Inferior parietal cortex (tissue), 1 donor: ENCODE results near the gene HAUS1.
"Not testable (repeated sequence)": the region's sequence is repeated elsewhere in the genome, so short reads cannot be mapped to it uniquely, and the experiment has no call there.

Experiments used
- DNase-seq: peaks from one replicate; pipeline ENCODE4 v3.0.0-alpha.2; 2016; ENCODE audit errors: extremely low spot score

Gene HAUS1

DNA sequence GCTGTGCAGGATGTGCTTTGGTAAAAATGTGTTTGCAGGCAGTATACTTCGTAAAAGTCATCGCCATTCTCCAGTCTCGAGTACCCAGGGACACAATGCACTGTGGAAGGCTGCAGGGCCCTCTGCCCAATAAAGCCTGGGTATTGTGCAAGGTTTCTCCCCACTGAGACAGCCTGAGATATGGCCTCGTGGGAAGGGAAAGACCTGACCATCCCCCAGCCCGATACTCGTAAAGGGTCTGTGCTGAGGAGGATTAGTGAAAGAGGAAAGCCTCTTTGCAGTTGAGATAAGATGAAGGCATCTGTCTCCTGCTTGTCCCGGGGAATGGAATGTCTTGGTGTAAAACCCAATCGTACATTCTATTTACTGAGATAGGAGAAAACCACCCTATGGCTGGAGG is 15.7 kb upstream of the HAUS1 start:
- not testable (repeated sequence) for DNase-seq

DNA sequence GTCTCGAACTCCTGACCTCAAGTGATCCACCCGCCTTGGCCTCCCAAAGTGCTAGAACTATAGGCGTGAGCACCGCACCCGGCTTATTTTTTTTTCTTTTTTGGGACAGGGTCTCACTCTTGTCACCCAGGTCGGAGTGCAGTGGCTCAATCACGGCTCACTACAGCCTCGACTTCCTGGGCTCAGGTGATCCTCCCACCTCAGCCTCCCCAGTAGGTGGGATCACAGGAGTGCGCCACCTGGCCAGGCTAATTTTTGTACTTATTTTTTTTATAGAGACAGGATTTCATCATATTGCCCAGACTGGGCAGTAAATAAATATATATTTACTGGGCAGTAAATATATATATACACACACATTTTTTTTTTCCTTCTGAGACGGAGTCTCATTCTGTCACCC is 8.7 kb upstream of the HAUS1 start:
- no peak for DNase-seq

DNA sequence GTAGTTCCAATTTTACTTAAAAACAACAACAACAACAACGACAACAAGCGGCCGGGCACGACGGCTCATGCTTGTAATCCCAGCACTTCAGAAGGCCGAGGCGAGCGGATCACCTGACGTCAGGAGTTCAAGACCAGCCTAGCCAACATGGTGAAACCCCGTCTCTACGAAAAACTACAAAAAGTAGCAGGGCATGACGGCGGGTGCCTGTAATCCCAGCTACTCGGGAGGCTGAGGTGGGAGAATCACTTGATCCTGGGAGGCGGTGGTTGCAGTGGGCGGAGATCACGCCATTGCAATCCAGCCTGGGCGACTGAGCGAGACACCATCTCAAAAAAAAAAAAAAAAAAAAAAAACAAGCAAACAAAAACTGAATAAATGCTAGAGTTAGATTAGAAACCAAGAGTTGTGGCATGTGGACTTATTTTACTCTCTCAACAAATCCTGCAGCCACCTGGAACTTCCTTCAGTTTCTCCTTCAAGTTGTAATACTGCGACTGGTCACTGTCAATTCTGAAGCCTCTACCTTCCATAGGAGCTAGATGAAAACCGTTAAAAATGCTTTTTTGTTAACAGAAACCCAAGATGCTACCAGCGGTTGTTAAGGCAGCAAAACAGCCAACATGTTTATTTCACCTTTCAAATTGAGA is 7.4 kb upstream of the HAUS1 start:
- peak; percentile 9 for DNase-seq

DNA sequence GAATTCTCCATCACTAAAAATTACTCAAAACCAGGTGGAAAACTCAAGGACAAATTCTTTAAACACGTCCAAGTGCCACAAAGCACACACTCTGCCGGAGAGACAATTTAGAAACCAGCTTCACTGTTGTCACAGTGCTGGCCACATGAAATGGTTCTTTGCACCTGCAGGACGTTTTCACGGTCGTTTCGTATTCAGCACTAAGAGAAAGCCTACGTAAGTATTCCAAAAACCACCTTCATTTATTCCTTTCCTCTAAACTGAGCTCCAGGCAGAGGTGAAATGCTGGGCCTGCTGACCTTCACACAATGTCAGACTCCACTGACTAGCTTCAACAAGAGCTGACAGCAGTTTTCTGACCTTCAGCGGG is 6.8 kb upstream of the HAUS1 start:
- DNase-seq, result no peak

DNA sequence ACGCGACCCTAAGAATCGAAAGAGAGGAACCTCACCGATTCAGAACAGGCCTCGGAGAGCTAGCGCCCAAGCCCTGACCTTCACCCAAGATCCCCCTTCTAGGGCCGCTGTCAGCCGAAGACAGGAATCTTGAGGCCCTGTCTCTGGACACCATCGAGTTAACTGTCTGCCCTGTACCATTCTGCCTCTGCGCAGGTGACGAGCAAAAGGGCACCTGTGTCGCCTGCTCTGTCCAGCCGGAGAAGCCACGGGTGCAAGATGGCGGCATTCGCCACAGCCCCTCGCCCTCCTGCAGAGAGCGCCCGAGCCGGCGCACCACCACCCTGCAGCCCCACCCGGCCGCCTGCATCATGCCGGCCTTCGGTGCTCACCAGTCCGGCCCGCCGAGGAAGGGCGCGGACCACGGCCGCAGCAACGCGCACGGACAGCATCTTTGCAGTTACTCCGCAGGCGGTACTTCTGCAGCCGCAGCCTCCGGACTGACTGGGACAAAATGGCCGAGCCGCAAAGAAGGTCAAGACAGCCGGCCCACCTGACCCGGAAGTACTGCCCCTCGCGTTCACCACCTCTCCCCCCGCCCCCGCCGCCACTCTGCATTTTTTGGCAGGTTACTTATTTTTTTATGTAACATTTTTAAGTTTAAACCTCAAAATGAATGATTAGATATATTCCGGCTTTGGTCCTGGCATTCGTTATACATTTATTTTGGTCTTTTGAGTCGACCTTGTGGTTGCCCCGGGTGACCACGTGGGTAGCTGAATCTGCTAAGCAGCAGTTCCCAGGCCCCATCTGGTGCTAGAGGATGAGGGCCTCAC is 6.2 kb upstream of the HAUS1 start, which contains the start of gene ATP5F1A:
Gene ATP5F1A, minus strand, starts transcription at position 496 of the 815 bp plus-strand sequence. Its CDS starts 65 bp downstream, at position 431.
- peak; percentile 87 for DNase-seq

DNA sequence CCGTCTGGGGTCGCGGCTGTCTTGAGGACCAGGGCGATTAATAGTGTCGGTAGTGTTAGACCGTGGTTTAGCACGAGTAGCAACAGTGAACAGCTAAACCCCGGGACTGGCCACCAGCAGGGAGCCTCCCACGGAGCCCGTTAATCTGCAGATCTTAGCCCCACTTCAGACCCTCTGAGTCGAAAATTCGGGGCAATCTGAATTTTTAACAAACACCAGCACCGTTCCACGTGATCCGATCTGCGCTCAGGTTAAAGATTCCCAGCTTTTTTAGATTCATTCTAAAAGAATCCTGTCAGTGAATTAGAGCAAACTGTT is 5.6 kb upstream of the HAUS1 start:
- DNase-seq, result no peak

DNA sequence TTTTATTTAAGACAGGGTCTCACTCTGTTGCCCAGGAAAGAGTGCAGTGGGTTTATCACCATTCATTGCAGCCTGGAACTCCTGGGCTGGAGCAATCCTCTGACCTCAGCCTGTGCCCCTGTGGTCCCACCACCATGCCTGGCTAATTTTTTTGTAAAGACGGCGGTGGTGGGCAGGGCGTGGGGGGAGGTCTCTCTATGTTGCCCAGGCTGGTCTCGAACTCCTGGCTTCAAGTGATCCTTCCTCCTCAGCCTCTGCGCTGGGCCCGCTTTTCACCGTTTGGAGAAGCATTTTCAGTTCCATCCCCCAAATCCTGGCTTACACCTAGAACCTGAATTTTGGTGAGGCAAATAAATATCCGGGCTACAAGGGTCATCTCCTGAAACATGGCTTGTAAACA is 4.7 kb upstream of the HAUS1 start:
- no peak for DNase-seq

DNA sequence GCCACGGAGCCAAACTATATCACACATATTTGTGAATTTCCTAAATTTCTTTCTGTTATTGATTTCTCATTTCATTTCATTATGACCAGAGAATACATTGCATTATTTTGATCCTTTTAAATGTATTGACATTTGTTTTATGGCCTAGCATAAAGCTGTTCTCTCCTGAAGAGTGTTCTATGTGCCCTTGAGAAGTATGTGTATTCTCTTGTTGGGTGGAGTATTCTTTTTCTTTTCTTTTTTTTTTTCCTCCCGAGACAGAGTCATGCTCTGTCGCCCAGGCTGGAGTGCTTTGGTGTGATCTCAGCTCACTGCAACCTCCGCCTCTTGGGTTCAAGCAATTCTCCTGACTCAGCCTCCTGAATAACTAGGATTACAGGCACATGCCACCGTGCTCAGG is 5.2 kb downstream of the HAUS1 start:
- no peak for DNase-seq

DNA sequence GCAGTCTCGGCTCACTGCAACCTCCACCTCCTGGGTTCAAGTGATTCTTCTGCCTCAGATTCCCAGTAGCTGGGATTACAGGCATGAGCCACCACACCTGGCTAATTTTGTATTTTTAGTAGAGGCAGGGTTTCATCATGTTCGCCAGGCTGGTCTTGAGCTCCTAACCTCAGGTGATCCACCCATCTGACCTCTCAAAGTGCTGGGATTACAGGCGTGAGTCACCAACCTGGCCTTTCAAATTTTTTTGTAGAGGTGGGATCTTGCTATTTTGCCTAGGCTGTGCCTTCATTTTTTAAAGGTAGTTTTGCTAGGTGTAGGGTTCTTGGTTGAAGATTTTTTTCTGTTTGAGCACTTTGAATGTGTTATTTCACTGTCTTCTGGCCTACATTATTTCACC is 6.2 kb downstream of the HAUS1 start:
- DNase-seq, result no peak

DNA sequence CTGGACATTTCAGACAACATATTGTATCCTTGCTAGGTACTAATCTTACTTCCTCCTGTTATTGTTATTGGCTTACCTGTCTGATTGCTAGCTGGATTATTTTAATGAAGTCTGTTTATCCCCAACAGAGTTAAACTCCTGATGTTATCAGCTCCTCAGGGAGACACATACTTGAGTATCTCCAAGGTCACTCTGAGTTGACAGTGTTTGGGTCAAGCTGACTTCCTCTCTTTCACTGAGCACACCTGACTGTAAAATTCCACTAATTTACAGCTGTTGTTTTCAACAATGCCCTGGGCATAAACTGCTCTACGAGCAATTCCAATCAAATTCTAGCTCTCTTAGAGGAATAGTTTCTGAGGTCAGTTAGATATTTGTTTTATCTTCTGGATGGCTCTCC is 9.6 kb downstream of the HAUS1 start:
- DNase-seq, result no peak

DNA sequence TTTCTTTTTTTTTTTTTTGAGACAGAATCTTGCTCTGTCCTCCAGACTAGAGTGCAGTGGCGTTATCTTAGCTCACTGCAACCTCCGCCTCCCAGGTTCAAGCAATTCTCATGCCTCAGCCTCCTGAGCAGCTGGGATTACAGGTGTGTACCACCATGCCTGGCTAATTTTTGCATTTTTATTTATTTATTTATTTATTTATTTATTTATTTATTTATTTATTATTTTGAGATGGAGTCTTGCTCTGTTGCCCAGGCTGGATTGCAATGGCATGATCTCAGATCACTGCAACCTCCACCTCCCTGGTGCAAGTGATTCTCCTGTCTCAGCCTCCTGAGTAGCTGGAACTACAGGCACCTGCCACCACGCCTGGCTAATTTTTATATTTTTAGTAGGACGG is 22.4 kb downstream of the HAUS1 start:
- DNase-seq, result not testable (repeated sequence)

DNA sequence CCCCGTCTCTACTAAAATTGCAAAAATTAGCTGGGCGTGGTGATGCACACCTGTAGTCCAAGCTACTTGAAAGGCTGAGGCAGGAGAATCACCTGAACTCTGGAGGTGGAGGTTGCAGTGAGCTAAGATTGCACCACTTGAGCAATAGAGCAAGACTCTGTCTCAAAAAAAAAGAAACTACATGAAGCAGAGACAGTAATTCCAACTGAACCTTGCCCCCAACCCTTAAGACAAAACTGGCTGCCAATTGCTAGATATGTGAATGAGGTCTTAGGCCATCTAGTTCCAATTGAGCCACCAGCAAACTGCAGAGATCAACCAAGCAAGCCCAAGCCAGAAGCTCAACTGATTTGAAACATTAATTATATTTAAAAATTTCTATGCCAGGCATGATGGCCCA is 25.9 kb downstream of the HAUS1 start:
- DNase-seq, result no peak

DNA sequence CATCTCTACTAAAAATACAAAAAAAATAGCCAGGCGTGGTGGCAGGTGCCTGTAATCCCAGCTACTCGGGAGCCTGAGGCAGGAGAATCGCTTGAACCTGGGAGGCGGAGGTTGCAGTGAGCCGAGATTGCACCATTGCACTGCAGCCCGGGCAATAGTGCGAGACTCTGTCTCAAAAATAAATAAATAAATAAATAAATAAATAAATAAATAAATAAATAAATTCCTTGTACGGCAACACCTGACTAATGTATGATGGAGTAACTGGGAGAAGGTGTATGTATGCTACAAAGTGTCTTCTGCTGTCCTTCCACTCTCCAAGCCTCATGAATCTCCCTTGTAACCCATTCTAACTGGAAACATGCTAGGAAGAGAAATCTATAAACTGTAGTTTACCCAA is 26.4 kb downstream of the HAUS1 start:
- not testable (repeated sequence) for DNase-seq

DNA sequence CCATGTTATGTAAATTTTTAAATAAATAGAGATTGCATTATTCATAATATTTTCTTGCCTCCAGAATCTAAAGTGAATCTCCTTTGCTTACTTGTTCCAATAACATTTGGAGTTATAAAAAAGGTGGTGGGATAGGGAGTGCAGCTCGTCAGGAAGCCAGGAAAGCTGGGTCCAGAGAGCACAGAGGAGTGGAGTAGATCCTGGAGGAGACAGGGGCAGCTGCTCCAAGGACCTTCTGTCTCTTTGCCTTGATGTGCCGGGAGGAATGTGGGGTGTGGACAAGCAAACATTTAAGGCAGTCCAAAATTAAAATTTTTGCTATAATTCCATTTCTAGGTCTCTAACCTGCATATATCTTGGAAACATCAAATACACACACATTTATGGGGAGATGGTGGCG is 29.3 kb downstream of the HAUS1 start:
- no peak for DNase-seq

DNA sequence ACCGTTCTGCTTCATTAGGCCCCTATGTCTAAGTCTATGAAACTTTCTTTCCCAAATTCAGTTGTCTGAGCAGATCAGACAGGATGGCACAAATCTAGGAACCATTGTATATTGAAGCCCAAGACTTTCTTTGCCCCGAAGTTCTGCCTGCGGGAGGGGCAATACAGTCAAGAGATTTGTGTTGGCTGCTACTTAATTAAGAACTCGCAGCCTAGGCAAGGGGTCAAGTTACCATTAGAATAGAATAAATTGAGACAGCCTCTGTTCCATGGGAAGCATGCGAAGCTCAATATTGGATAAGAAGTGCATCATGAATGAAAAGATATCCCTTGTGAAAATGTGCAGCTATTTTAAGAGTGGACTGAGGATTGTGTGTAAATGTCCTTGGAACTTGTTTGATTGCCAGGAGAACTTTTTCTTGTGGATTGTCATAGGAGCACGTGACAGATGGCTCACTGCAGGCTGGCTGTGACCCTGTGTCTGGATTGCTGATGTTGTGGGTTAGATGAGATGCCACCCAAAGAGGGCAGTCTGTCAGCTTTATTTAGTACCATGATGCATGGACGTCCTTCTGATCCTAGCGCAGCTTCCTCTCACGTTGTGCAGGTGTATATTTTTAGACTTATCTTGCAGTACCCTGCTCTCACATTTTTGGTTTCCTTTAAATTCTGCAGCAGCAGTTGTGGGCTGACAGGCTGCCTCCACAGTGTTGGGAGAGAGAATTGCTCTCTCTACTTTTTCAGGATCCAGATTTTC is 30.9 kb downstream of the HAUS1 start:
- DNase-seq, result peak; percentile 49

DNA sequence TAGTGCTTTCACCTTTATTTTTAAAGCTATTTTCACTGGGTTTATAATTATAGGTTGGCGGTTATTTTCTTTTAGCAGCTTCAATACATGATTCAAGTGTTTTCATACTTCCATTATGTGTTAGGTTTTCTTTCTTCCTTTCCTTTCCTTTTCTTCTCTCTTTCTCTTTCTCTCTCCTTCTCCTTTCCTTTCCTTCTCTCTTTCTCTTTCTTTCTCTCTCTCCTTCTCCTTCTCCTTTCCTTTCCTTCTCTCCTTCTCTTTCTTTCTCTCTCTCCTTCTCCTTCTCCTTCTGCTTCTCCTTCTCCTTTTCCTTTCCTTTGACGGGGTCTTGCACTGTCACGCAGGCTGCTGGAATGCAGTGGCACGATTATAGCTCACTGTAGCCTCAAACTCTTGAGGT is 36.0 kb downstream of the HAUS1 start:
- no peak for DNase-seq

DNA sequence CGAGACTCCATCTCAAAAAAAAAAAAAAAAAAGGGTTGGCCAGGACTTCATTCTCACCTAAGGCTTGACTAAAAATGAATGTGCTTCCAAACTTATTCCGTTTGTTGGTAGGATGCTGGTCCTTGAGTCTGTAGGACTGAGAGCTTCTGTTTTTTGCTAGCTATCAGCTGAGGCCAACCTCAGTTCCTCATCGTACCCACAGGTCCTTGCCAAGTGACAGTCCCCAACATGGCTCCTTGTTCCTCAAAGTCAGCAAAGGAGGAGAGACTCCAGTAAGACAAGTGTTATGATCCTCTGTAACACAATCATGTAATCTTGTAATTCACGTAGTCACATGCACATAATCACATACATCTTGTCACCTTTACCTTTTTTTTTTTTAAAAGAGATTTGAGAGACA is 37.0 kb downstream of the HAUS1 start:
- DNase-seq, result no peak

DNA sequence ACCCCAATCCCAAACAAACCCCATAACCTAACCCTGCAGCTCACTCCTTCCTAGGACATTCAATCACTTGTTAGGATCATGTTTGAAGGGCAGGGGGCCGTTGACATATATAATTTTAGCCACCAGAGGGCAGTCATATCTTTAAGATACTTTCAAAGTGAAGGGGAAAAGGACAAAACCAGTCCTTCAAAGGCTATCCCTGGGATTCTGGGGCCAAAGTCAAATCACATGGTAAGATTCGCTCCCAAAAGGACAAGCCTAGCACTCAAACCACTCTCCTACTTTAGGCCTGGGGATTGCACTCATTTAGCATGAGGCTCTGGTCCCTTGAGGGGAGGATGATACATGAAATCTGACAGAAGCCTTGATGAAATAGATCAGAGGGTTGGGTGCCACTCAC is 44.6 kb downstream of the HAUS1 start:
- peak; percentile 74 for DNase-seq

DNA sequence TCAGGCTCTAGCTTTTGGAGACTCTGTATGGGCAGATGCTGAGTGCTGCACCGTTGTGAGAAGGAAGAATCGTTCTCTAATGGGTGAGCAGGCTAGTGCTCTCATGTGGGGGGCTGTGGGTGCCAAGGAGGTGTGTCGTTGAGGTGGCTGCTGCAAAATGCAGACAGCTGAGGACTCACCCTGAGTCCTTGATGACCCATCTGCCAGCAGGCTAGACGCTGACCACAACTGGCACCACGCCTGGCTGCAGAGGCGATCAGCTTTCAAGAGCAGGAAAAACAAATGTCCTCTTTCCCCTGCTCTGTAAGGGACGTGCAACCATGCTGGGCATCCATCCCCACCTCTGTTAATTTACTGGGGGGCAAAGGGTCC is 48.2 kb downstream of the HAUS1 start:
- DNase-seq, result no peak

DNA sequence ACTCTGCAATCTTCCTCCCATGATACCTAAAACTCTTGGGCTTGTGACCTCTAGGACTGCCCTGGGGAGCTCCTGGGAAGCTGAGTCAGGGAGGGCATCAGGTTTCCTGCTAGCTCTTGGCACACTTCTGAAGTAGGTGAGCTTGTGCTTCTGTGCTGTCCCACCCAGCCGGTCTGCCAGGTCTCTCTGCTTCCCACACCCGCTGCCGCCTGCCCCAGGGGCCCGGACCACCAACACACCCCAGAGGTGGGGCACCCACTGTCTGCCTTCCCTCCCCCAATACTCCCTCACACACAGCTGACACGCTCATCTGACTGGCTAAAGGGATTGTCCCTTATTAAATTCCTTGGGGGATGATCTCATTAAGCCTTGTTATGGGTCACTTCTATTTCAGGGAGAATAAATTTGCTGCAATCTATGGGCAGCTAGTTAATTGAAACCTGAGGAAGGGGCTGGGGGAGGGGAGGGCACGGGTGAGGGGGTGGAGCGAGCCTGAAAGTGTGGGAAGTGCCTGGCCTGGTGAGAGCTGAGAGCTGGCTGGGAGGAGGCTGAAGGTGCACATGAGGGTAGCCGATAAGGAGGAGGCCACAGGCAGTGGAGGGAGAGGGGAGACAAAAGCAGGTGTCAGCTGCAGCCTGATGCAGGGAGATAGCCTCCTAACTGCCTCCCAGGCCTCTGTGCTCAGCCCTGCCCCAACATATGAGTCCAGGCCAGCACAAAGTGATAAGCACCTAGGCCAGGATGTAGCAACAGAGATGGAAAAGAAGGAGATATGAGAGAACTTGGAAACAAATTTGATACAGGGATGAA is 48.8 kb downstream of the HAUS1 start:
- DNase-seq, result peak; percentile 8

DNA sequence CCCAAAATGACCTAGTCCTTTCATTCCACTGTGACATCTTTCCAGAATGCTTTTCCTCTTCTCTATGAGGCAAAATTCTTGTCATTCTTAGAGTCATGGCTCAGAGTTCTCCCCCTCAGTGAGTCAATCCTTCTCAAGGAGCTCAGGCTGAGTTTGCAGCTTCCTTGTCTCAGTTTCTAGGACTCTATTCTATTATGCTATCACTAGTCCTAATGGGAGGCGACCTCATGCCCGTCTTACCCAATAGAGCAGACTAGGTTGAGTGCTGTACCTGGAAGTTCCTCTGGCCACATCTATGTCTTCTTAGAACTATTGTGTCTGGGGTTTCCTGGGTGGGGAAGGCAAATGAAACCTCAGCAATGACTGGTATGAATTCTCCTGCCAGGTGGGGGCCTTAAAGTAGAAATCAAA is 51.5 kb downstream of the HAUS1 start:
- DNase-seq, result no peak

DNA sequence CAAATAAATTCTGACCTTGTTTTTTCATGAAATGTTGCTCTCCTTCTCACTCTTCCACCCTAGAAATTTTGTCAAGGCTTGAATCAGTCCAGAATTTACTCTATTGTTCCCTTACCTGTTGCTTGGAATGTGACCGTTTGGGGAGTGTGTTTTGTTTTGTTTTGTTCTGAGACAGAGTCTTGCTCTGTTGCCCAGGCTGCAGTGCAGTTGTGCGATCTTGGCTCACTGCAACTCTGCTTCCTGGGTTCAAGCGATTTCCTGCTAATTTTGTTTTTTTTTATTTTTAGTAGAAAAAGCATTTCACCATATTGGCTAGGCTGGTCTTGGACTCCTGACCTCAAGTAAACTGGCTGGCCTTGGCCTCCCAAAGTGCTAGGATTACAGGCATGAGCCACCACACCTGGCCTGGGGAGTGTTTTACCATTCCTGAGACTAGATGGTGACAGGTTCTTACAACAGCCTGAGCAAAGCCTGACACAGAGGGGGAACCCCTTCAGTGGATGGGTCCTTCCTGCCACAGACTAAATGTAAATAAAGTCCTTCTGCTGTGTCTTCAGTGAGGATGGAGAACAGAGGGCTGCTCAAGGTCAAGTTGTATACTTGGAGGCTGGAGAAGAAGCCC is 52.0 kb downstream of the HAUS1 start:
- no peak for DNase-seq
